NOMO-1 (cell line): ENCODE results near the gene OR1A1.
"Not testable (repeated sequence)": the region's sequence is repeated elsewhere in the genome, so short reads cannot be mapped to it uniquely, and the experiment has no call there.

Experiments used
- DNase-seq, 2 experiments: peaks; one replicate each; lab custom pipeline; 2025; ENCODE audit not compliant: unreplicated experiment in 2 of 2; lab: John Stamatoyannopoulos, UW

The OR1A1 gene

GRCh38 chr17:3207367-3207766 lies at the start of gene OR1A1:
Gene OR1A1, plus strand, starts transcription at chr17:3207667. Its CDS starts 7,954 bp downstream, at chr17:3215621.
- DNase-seq, result no peak

GRCh38 chr17:3167574-3167973 lies 39.9 kb upstream of the OR1A1 start:
- peak; percentile 76 to 95 for DNase-seq

- DNase-seq, result no peak
These were observed 17.5 kb upstream of the OR1A1 start for GRCh38 chr17:3189961-3190360.

GRCh38 chr17:3197219-3197618 lies 10.2 kb upstream of the OR1A1 start, which contains the start of gene OR1A2:
Gene OR1A2, plus strand, starts transcription at chr17:3197519. Its CDS starts 0 bp downstream, at chr17:3197519.
- no peak for DNase-seq

- no peak for DNase-seq
These were observed 1.0 kb downstream of the OR1A1 start for GRCh38 chr17:3208484-3208883.

GRCh38 chr17:3213001-3213400 lies 5.5 kb downstream of the OR1A1 start:
- DNase-seq, result no peak

- no peak for DNase-seq
These were observed 6.1 kb downstream of the OR1A1 start for GRCh38 chr17:3213587-3213986.

- DNase-seq, result not testable (repeated sequence)
These were observed 12.5 kb downstream of the OR1A1 start for GRCh38 chr17:3219978-3220377.

- no peak for DNase-seq
These were observed 14.4 kb downstream of the OR1A1 start for GRCh38 chr17:3221850-3222249.

GRCh38 chr17:3222505-3222904 lies 15.0 kb downstream of the OR1A1 start:
- no peak for DNase-seq

GRCh38 chr17:3224721-3225352 lies 17.4 kb downstream of the OR1A1 start:
- DNase-seq, result not testable (repeated sequence)

- DNase-seq, result not testable (repeated sequence)
These were observed 24.8 kb downstream of the OR1A1 start for GRCh38 chr17:3232300-3232699.

- peak; percentile 70 to 78 for DNase-seq
These were observed 31.2 kb downstream of the OR1A1 start for GRCh38 chr17:3238685-3239084.

GRCh38 chr17:3241044-3241443 lies 33.6 kb downstream of the OR1A1 start:
- DNase-seq, result not testable (repeated sequence)

- DNase-seq, result peak; percentile 4 to 60
These were observed 37.4 kb downstream of the OR1A1 start for GRCh38 chr17:3244841-3245240.

GRCh38 chr17:3249013-3249412 lies 41.5 kb downstream of the OR1A1 start:
- not testable (repeated sequence) for DNase-seq

GRCh38 chr17:3256575-3256974 lies 49.1 kb downstream of the OR1A1 start:
- no peak for DNase-seq

GRCh38 chr17:3260163-3260562 lies 52.7 kb downstream of the OR1A1 start:
- DNase-seq, result no peak

- DNase-seq, result no peak
These were observed 53.1 kb downstream of the OR1A1 start for GRCh38 chr17:3260600-3260999.
